IPS-NIHi11 (cell line): ENCODE measurements around the gene PRR5.
"Not testable (repeated sequence)": the region's sequence is repeated elsewhere in the genome, so short reads cannot be mapped to it uniquely, and the experiment has no call there.

ENCODE experiments used
- DNase-seq: peaks from one replicate; pipeline ENCODE4 v3.0.0; 2012; ENCODE audit warnings: mixed read lengths, low spot score

Gene PRR5

DNA sequence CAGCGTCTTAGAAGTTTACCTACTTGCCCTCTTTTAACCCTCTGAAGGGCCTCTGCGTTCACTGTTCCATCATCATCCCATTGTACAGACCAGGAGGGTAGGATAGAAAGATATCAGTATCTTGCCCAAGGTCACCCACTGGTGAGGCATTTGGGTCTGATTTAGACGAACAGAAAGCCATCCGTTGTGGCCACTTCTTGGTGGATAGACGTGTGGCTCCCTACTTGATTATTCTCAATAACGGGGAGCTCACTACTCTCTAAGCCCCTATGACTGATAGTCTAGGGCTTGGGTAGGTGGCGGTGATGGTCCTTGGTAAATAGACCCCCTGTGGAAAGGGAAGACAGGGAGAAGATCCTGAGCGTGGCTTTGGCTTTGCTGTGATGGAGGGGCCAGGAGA is 28.6 kb upstream of the PRR5 start:
- no peak for DNase-seq

DNA sequence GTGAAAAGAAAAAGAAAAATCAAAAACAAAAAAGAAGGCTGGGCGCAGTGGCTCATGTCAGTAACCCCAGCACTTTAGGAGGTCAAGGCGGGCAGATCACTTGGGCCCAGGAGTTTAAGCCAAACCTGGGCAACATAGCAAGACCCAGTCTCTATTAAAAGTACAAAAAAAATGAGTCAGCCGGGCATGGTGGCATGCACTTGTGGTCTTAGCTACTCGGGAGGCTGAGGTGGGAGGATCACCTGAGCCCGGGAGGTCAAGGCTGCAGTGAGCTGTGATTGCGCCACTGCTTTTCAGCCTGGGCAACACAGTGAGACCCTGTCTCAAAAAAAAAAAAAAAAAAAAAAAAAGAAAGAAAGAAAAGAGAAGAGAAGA is 26.0 kb upstream of the PRR5 start:
- DNase-seq: not testable (repeated sequence)

DNA sequence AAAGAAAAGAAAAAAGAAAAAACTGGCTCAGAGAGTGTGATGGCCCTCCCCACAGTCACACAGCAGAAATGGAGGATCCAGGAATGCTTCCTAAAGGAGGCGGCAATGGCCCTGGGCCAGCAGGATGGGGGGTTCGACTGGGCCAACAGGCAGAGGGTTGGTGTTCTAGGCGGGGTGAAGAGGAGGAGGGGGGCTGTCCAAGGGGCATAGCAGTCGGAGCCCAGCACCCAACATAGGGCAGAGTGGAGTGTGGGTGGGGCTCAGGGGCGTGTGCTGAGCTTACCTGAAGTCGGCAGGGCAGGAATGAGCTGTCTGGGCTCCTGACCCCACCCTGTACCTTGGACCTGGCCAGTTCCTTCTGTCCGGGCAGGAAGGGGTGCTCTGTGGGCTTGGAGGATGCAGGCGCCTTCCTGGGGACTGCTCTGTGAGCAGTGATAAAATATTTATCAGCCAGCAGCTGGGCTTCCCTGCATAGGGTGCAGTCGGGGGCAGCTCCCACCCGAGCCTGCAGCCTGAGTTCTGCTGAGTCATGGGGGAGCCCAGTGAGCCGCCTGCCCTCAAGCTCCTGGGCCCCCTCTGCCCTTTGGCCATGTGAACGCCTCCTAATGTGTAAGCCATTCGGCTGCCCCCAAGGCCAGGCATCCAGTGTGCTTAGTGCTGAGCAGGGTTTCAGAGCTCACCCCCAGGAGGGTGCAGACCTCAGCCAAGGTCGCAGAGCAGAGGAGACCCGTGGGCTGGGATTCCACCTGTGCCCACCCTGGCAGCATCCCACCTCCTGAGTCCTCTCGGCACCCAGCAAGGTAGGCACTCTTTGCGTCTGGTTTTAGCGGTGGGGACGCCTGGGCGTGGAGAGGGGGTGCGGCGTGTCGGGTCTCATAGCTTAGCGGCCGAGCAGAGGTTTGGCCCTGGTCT is 25.3 kb upstream of the PRR5 start:
- no peak for DNase-seq

DNA sequence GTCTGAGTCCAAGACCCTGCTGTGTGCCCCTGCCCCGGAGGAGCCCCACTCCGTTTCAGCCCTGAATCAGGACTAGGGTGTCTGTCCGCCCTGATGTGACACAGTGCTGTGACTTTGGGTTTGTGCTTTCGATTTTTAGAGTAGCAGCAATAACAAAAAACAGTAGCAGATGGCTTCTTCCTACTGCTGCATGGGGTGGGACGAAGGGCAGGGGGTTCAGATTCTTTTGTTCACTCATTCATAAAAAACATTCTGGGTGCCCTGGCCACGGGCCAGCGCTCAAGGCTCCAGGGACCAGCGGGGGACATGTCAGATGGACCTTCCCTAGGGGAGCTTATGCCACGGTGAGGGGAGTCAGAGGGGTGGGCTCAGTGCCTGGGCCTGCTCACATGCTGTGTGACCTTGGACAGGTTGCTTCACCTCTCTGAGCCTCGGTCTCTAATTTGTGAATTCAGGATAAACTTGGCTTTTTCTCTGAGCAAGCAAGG is 24.6 kb upstream of the PRR5 start:
- no peak for DNase-seq

DNA sequence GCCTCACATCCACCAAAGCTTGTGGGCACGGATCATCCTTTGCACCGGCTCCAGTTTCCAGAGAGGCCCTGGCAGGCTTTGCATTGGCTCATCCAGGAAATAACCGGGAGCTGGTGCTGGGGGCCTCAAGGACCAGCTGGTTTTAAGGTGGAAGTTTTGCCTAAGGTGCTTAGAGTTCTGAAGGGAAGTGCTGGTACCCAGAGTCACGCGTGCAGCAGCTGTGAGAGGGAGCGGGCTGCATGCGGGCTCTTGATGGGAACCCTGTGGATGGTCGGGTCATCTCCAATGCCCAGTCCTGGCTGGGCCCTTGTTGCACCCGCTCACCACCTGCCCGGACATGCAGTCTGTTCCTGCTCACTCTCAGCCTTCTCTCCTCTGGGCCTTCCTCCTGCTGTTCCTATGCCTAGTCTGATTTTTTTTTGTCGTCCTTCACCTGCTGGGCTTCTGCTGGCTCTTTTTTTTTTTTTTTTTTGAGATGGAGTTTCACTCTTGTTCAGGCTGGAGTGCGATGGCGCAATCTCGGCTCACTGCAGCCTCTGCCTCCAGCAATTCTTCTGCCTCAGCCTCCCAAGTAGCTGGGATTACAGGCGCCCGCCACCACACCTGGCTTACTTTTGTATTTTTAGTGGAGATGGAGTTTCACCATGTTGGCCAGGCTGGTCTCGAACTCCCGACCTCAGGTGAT is 24.0 kb upstream of the PRR5 start:
- DNase-seq: no peak

DNA sequence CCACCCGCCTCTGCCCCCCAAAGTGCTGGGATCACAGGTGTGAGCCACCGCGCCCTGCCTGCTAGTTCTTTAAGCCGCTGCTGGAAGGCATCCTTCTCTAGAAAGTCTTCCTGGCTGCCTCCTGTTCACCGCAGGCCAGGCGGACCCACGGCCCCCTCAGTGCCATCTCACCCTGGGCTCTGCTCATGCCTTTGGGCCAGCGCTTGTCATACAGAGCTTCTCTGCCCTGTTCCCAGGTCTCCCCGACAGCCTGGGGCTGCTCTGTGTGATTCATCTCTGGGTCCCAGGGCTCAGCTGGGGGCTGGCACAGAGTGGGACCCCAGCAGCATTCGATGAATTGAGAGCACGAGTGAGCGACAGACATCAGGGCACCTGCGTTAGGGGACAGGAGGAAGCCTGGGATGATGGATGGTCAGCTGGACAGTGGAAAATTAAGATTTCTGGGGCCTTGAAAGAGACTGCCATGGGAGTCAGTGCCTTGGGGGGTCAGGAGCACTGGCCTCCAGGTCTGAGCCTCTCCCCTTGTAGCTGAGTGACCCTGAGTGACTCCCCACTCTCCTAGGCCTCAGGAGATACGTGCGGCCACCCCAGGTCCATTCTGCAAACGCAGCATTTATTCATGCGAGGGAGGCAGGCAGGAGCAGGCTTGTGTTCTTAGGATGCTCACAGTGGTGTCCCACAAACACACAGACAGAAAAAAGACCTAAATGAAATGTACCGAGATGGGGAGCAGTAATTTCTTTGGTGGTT is 23.3 kb upstream of the PRR5 start:
- DNase-seq: no peak

DNA sequence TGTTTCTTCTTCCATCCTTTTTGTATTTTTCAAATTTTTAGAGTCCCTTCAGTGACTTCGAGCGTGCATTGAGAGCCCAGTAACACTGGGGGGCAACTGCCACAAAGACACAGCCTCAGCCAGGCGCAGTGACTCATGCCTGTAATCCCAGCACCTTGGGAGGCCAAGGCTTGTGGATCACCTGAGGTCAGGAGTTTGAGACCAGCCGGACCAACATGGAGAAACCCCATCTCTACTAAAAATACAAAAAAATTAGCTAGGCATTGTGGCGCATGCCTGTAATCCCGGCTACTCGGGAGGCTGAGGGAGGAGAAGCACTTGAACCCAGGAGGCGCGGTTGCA is 22.7 kb upstream of the PRR5 start:
- DNase-seq: not testable (repeated sequence)

DNA sequence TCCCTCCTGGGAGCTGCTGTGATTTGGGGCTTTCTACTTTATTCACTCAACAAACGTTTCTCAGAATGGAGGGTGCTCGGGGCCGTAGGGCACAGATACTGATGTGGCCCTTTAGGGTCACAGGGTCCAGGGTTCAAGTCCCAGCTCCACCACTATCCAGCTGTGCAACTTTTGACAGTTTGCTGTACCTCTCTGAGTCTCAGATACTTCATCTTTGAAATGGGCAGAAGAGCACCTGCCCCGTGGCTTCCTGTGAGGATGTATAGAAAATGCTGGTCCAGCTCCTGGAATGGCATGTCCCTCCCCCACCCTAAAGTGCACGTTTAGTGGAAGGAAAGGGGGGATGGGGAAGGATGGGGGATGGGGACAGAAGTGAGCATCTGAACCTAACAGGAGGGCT is 21.9 kb upstream of the PRR5 start:
- DNase-seq: no peak

DNA sequence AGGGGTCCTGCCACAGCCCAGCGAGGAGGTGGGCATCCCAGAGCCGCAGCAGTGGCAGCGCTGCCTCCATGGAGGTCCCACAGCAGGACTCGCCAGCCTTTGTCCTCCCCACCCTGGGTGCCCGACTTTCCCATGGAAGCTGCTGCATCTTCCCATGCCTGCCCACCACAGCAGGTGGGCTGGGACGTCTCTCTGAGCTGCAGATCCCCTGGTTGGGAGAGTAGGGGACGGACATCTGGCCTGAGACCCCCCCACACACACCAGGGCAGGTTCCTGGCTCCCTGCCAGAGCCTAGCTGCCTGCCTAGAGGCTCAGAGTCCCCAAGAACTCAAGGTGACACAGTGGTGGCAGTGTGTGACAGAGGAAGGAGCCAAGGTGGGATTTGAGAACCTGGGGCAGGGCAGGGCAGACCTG is 21.5 kb upstream of the PRR5 start:
- no peak for DNase-seq

DNA sequence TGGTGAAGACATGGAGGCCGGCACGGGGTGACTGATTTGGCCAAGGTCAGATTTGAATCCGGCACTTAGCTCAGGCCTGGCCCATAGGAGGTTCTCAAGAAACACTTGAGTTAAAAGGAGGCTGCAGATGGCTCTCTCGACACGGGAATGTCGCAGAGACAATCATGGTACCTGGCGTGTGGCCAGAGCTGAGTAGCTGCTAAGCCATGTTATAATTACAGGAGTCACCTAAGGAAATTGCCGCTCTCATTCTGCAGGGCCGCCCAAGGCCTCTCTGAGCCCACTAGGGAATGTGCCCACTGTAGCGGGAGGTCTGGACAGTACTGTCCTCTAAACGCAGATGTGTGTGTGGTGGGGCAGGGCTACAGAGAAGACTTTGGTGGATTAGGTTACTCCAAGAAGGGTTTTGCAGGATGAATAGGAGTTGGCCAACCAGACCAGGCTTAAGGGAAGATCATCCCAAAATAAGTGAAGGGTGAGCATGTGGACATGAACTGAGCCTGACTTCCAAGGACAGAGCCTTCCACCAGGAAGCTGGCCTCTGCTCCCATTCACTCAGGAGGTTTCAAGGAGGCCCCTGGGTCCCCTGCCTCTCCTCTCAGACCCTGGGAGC is 19.3 kb upstream of the PRR5 start:
- DNase-seq: no peak

DNA sequence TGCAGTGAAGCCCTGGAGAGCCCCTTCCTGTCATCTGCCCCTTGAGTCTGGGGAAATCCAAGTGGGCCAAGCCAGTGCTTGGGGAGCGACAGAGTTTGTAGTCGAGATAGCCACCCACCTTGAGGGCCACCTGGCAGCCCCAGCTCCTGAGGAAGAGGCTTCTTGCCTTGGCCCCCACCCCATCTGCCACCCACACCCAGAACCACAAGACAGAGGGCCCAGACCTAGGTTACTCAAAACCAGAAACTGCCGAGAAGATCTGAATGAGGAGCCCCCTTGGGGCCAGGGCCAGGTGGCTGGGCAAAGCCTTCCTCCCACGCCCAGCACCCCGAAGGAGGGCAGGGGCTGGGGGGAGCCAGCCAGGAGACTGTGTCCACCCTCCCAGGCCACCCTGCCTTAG is 18.8 kb upstream of the PRR5 start:
- DNase-seq: no peak

DNA sequence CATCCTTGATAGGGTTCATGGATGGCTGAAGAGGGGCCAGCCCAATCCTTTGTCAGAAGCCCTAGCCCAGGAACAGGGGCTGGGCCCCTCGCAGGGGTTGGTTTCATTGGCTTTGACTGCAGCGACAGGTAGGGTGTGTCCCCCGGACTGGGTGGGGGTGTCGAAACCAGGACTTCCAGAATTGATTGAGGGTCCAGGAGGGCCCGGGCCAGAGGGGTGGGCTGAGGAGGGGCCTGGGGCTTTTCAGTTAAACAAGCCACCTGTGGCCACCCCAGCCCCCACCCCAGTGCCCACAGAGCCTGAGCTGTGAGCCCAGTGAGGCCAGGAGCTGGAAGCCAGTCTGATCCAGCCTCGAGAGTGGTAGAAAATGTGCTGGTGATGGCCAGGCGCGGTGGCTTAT is 18.1 kb upstream of the PRR5 start:
- DNase-seq: no peak

DNA sequence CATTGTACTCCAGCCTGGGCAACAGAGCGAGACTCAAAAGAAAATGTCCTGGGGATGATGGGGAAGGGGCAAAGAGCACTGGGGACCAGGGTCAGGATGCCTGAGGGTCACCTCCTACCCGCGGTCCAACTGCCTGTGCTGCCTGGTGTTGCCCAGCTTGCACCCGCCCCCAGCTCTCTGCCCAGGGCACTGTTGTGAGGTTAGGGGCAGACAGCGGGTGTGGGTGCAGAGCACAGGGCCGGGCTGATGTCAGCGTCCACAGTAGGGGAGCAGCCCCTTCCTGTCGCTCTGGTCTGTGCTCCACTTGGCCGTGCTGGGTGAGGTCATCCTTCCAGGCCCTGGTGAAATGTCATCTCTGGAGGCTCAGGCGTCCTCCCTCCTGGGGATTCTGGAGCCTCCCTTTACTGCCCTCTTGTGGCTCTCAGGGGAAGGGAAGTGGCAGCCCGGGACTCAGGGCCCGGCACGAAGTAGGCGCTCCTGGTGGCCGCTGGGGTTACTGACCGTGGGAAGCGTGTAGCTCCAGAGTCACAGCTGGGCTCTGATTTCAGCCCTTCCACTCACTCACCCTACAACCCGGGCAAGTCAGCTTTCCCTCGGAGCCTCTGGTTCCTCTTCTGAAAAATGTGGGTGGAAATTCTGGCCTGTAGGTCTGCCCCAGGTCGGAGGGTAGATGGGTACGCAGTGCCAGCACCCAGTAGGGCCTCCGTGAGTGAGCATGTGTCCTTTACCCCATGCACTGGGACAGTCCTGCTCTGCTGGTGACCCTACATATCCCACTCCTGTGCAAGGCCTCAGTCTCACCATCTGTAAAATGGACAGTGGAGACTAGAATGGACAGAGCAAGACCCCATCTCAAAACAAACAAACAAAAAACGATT is 17.3 kb upstream of the PRR5 start:
- DNase-seq: peak; percentile 92

DNA sequence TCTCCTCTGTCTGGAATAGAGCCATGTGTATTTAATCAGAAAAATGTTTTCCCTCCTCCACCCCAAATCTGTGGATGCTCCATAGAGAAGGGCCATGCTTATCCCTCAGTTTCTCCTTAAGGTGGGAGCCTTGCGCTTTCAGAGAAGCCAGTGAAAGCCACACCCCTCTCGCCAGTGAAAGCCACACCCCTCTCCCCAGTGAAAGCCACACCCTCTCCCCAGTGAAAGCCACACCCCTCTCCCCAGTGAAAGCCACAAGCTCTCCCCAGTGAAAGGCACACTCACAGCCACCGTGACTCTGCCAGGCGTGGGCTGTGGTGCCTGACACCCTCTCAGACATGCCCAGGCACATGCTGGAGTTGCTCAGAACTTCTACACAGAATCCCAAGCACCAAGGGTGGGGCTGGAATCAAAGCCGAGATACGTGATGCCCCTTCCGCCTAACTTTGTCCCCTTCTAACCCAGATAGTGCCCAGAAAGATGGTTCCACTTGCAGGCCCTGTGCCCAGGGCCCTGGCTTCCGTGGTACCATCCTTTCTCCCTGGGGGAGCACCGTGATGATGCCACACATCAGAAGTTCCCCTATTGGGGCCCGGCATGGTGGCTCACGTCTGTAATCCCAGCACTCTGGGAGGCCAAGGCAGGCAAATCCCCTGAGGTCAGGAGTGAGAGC is 16.5 kb upstream of the PRR5 start:
- peak; percentile 55 for DNase-seq

DNA sequence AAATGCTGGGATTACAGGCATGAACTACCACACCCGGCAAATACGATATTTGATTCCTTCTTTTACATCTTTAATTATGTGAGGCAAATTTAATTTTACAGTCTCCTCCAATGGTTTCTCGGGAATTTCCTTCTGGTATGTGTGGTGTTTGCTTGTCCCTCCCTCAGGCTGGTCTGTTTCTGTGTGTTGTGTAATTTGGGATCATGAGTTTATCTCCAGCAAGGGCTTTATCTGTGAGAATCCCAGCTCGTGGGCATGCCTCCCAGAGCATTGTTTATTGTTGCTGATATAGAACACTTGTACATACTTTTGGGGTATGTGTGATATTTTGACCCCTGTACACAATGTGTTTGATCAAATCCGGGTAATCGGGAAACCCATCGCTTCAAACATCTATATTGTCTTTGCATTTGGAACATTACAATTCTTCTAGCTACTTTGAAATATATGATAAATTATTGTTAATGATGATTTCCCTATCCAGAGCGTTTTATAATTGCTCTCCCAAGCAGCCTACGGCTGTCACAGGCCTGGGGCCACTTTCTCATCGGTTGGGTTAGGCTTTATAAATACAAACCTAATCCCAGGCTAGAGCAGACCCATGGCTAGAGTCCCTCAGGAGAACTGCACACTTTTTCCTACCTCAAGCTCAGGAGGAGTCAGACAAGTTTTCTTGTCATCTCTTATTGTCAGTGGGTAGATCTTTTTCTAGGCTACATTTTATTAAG is 15.0 kb upstream of the PRR5 start:
- no peak for DNase-seq

DNA sequence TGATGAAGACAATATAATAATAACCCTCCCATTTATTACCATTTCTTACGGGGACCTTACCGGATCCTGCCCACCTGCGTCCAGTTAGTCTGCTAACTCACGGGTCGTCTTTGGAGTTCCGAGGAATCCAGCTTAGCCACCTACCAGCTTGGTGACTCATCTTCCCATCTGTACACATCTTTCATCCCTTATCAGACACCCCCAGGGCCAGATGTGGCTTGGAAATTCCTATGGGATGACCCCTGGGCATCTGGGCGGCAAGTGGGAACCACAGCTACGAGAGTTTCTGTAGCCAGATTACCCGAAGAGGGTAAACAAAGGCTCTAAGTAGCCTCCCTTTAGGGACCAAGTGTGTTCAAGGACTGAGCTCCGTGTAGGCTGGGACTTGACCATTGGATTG is 12.8 kb upstream of the PRR5 start:
- DNase-seq: no peak

DNA sequence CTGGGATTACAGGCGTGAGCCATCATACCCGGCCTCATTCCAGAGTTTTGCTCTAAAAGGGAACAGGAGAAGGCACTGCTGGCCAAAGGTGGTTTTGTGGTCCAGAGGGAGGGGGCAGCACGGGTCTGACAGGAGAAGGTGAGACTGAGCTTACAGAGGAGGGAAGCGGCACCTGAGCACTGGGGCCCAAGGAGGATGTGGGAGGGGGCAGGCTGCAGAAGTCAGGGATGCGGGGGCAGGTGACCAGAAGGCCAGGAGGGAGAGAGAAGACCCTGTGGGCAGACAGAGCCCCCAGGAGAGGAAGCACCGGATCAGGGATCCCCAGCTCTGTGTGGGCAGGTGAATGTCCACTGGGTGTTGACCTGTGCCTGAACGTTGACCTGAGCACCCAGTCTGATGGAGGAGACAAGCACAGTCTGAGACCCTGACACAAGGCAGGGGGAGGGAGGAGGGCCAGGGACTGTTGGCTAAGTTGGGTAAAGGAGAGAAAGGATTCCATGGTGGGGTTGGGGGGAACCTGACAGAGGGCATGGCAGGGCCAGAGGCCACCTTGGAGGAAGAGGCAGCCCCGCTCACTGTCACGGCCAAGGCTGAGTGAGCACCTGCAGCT is 12.0 kb upstream of the PRR5 start:
- no peak for DNase-seq

DNA sequence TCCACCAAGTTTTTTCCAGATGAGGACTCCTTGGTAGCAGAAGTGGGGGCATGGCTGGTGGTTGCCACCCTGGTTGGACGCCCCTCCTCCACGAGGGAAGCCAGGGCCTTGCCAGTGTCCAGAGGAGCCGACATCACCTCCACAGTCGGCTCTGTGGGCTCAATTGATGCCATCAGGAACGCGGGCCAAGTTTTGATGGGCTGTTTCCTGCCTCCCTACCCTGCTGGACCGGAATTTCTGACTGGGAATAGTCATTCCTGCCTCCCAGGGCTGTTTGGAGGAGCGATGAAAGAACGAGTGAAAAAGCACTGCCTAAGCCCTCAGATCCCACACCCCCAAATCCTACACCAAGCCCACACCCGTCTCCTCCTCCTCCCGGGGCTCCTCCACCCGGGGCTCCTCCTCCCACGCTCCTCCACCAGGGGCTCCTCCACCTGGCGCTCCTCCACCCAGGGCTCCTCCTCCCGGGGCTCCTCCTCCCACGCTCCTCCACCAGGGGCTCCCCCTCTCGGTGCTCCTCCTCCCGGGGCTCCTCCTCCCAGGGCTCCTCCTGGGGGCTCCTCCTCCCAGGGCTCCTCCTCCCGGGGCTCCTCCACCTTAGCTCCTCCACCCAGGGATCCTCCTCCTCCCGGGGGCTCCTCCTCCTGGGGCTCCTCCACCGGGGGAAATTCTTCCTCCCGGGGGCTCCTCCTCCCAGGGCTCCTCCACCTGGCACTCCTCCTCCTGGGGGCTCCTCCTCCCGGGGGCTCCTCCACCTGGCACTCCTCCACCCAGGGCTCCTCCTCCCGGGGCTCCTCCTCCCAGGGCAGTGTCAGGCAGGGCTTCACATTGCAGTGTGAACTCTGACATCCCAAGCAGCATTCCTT is 10.0 kb upstream of the PRR5 start:
- peak; percentile 40 for DNase-seq

DNA sequence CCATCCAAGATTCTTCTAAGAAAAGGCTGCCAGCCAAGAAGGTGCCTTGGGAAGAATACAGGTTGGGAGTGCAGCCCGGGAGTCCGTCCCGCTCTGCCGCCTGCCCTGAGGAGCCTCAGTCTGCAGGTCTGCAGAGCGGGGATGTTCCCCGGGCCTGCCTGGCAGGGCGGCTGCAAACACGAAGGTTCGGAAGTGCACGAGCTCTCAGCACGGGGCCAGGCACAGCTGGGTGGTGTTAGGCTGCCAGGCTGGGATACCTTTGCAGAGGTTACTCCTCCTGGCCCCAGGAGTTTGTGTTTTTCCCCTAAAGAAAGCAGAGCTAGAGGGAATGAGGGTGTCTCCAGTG is 9.4 kb upstream of the PRR5 start:
- DNase-seq: no peak
